Subcutaneous adipose tissue (tissue), 4 donors: ENCODE data around the gene HEXA. TPM values are rescaled to one million over a fixed set of nuclear protein-coding genes. Genes with fewer than 3 reads are reported as not detected.

ENCODE experiments used
- CTCF ChIP-seq: fragments of 450-650 bp; IDR thresholded peaks from one replicate; pipeline ENCODE4 v1.5.1; 2016; ENCODE audit warnings: low read depth, mild to moderate bottlenecking, control low read depth, antibody characterized with exemption, moderate library complexity
- total RNA-seq, 4 donors: library from RNA; depleted of rRNA; stranded (reverse); fragments of >200 nt; gene quantifications; one replicate each; pipeline ENCODE4 v1.1.0, GENCODE V29; 2016

Gene HEXA
- total RNA-seq, 4 donors from 2014 or later = 59.8 to 210 (median 105) TPM

GRCh38 chr15:72319360-72319984 is 56.3 kb downstream of the HEXA start:
- TF ChIP-seq CTCF = no peak

- no peak for TF ChIP-seq CTCF
These were observed 57.3 kb downstream of the HEXA start for GRCh38 chr15:72318408-72318942.

- TF ChIP-seq CTCF = no peak
These were observed 60.0 kb downstream of the HEXA start for GRCh38 chr15:72315706-72316370.

- no peak for TF ChIP-seq CTCF
These were observed 61.9 kb downstream of the HEXA start for GRCh38 chr15:72313881-72314280.

GRCh38 chr15:72313448-72313840 is 62.4 kb downstream of the HEXA start:
- TF ChIP-seq CTCF = no peak

GRCh38 chr15:72312605-72313447 is 63.0 kb downstream of the HEXA start:
- TF ChIP-seq CTCF = no peak

- TF ChIP-seq CTCF = no peak
These were observed 68.8 kb downstream of the HEXA start for GRCh38 chr15:72307026-72307425.
